RPMI7951 (cell line): Measurements from ENCODE around the gene CARD19. TPM values are rescaled to one million over a fixed set of nuclear protein-coding genes. Genes with fewer than 3 reads are reported as not detected.
A peak's percentile ranks its signal among the peaks of the same experiment; 100 is the strongest.
"Not testable (repeated sequence)": the region's sequence is repeated elsewhere in the genome, so short reads cannot be mapped to it uniquely, and the experiment has no call there.

Experiments
- DNase-seq: peaks from one replicate; pipeline ENCODE4 v3.0.0-alpha.2; 2012; ENCODE audit warnings: low read depth
- total RNA-seq: library from RNA; depleted of rRNA; stranded (reverse); fragments of >200 nt; shearing (Covaris generic); gene quantifications from 2 replicates; pipeline ENCODE4 v1.2.3, GENCODE V29; 2014

CARD19 gene
- total RNA-seq, 1 experiment from 2014 or later, result 179 TPM

- no peak for DNase-seq
Measured at GRCh38 chr9:93088656-93089015, 7.4 kb upstream of the CARD19 start.

GRCh38 chr9:93089024-93089423 lies 7.0 kb upstream of the CARD19 start:
- no peak for DNase-seq

- no peak for DNase-seq
Measured at GRCh38 chr9:93089481-93089991, 6.5 kb upstream of the CARD19 start.

DNA sequence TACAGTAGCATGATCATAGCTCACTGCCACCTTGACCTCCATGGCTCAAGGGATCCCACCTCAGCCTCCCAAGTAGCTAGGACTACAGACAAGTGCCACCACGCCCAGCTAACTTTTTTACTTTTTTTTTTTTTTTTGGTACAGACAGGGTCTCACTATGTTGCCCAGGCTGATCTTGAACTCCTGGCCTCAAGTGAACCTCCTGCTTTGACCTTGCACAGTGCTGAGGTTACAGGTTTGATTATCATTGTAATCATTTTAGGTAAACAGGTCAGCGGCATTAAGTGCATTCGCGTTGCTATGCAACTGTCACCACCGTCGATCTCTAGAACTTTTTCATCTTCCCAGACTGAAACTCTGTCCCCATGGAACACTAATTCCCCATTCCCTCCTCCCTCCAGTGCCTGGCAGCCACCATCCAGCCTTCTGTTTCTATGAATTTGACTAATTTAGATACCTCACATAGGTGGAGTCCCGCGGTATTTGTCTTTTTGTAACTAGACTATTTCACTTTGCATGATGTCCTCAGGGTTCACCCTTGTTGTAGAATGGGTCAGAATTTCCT lies 5.8 kb upstream of the CARD19 start:
- DNase-seq, result no peak

- no peak for DNase-seq
Measured at GRCh38 chr9:93091056-93091452, 5.0 kb upstream of the CARD19 start.

DNA sequence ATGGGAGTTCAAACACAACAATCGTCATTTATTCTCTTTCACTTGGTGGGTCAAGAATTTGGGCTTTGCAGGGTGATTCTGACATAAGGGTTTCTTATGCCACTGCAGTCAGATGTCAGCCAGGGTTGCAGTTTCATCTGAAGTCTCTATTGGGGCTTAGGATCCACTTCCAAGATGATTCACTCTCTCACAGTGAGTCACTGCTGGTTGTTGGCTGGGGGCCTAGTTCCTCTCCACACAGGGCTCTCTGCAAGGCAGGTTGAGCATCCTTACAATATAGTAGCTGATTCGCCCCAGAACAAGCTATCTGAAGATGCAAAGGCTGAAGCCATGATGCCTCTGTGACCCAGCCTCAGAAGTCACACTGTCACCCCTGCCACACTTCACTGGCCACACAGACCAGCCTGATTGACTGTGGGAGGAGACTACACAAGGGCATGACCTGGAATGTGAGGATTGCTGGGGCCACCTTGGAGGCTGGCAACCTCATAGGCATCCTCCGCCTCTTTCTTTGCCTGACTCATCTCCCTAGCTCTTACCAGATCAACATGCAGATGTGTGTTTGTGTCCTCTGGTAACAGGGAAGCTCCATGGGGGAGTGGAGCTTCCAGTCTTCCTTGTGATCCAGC lies 4.5 kb upstream of the CARD19 start:
- peak; percentile 72 for DNase-seq

- DNase-seq, result no peak
Measured at GRCh38 chr9:93092251-93092991, 3.6 kb upstream of the CARD19 start.

DNA sequence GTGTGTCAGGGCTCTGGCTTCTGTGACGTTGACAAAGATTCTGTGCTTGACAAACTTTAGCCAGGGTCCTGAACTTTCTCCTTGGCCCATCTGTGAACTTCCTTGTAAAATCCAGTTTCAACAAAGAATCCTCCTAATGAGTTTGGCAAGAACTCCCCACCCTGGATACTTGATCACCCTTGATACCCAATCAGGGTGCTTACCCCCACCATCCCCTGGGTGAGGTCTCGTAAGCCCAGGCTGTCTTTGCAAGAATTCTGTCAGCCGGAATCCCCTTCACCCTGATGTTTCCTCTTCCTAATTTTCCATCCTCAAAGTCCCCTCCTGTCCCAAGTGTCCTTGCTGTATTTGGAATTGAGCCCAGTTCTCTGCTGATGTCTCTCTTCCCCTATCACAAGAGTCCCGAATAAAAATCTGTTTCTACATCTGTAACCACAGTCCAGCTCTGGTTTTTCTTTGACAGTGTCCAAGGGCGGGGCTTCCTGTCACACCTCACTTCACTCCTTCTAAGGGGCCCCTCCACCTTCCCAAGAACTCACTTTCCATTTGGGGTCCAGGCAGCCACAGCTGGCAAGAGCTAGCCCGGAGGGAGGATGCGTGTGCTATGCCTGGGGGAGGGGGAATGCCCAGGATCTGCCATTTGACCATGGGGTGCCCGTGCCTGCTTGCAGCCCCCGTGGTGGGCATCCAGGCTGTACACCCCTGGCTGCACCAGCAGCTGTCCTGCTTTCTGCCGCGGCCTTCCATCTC lies 2.7 kb upstream of the CARD19 start:
- DNase-seq, result no peak

DNA sequence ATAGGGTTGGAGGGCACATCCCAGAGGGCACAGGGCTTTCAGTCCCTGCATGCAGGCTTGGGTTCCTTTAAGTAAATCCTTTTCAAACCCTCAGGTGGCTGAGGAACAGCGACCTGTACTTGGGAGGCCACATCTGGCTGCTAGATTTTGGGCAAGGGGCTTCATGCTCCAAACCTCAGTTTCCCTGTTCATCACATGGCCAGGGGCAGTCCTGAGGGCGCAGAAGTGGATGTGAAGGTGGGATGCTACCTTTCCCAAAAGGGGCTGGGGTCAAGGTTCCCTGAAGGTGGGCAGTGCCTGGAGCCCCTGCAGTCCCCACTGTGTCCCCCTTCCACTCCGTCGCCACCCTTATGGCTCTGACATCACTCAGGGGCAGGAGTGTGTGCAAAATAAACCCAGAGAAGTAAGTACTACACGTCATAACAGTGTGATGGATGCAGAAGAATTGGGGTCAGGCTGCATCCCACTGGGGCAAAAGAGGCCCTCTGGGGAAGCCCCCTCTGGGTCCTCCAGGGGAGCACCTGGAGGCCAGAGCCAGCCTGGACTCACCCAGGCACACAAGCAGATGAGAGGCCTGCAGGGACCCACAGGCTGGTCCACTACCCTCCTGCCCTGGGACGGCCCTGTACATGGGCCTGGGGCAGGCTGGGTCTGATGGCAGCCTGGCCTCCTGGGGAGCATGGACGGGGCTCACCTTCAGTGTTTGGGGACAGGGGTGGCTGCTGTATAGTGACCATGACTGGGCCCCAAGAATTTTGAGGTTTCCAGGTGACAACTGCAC lies 1.9 kb upstream of the CARD19 start:
- DNase-seq, result no peak

- DNase-seq, result no peak
Measured at GRCh38 chr9:93094658-93095204, 1.3 kb upstream of the CARD19 start.

DNA sequence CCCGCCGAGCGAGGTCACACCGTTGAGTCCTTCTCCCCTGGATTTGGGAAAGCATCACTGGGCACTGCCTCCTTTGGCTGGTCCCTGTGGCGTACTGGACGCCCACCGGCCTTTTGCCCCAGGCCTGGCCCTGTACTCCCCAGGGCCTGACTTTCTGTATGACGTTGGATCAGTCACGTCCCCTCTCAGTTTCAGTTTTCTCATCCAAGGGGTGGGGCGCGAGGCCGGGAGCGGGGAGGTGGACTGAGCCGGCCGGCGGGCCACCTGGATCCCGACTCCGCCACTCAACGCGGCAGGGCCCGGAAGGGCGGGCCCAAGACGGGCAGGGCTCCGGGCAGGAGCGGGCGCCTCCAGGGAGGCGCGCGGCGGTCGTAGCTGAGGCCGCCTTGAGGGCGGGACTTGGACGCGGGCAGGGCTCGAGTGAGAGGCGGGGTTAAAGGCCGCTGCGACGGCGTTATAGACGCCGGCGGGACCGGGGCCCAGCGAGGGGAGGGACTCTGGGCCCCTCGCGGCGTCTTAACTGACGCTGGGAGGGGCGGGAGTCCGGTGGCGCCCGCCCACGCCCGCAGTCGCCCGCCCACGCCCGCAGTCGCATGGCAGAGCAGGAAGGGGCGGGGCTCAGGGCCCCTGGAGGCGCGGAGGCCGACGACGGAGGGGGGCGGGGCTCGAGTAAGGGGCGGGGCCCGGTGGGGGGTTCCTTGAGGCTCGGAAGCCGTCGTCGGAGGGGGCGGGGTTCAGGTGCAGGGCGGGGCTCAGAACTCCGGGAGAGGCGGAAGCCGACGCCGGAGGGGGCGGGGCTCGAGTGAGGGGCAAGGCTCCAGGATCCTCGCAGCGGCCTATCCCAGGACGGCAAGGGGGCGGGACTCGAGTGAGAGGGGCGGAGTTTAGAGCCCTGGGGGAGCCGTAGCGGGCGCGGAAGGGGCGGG lies 549 bp upstream of the CARD19 start:
- DNase-seq, result peak; percentile 94

GRCh38 chr9:93096811-93097382 lies 880 bp downstream of the CARD19 start:
- DNase-seq, result no peak

DNA sequence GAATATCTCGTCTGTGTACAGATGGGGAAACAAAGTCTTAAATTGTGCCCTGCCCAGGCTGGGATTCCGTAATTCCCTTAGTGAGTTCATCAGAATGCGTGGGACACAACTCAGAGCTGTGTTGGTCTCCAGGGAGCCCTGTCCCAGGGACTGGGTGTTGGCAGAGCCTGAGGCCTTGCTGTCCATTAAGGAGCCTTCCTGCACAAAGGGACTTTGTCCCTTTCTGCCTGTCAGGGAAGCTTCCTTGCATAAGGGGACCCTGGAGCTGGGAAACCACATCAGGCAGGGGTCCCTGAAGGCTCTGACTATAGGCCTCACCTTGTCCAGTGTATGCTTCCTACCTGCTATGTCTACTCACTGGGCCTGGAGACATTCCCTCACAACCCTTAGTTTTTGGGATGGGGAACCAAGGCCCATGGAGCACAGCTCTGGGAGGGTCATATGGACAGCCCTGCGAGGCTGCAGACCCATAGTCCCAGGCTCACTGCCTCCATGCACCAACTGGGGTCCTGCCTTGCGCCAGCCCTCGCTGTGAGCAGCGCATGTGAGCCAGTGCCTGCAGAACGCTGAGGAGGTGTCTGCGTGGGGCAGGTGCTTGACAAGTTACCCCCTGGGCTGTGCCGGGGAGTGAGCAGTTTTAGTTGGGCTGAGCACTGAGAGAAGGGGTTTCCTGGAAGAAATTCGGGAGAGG lies 1.6 kb downstream of the CARD19 start:
- DNase-seq, result peak; percentile 35

DNA sequence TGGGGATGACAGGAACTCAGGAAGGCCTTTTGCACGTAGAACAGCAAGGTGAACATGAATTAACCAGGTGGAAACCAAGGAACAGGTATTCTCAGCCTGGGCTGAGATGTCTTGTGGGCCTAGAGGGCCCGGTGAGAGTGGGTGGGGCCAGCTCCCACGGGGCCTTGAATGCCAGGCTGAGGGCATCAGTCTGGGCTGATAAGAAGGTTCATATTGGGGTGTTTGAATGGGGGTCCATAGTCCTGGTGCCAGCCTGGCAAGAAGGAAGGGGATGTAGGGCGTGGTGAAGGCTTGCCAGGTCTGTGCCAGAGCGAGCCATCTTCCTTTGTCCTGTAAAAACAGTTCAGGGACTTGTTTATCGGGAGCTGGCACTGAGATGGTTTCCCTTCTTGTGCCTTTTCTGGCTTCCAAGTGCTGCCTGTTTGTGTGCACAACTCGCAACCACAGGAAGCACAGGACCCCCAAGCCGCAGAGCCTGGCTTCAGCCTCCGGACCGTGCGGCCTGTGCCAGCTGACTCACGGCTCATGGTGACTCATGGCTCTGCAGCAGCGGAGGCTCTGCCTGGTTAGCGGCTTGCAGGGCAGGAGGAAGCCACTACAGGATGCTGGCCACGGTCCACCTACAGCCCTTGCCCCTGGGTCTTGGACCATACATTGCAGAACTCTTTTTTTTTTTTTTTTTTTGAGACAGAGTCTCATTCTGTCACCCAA lies 2.4 kb downstream of the CARD19 start:
- DNase-seq, result peak; percentile 99

DNA sequence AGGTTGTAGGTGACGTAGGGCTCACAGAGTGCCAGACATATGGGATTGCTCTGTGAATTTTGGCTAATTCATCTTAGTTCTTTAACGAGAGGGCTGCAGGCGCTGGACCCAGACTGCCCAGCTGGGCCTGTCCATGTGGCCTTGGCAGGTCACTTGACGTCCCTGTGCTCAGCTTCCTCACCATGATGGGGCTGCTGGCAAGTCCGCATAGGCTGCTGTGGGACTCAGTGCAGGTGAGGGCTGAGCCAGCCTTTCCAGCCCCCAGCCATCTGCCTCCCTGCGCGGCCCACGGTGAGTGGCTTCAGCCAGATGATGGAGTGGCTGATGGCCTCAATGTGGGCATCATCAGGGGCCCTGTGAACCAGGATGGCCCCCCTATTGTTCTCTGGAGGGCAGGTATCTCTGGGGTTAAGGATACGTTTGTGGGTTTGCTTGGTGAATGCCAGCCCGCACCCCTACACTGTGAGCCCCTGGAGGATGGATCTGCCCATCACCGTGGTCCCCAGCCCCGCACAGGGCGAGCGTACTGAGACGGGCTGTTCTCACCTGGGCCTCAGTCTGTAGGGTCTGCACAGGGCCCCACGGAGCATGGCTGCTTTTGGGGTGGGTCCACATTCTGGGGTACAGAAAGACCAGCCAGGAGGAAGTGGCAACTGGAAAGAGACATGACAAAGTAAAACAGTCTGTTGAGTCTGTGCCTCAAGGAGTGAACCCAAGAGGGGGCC lies 3.7 kb downstream of the CARD19 start:
- DNase-seq, result no peak

DNA sequence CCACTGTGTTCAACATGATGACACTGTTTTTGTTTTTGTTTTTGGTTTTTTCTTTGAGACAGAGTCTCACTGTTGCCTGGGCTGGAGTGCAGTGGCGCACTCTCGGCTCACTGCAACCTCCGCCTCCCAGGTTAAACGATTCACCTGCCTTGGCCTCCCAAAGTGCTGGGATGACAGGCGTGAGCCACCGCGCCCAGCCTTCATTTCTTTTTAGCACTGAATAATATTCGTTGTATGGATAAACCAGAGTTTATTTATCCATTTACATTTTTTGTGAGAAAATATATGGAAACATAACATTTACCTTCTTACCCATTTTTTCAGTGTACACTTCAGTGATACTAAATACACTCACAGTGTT lies 4.2 kb downstream of the CARD19 start:
- no peak for DNase-seq

- DNase-seq, result not testable (repeated sequence)
Measured at GRCh38 chr9:93101086-93101485, 5.1 kb downstream of the CARD19 start.

DNA sequence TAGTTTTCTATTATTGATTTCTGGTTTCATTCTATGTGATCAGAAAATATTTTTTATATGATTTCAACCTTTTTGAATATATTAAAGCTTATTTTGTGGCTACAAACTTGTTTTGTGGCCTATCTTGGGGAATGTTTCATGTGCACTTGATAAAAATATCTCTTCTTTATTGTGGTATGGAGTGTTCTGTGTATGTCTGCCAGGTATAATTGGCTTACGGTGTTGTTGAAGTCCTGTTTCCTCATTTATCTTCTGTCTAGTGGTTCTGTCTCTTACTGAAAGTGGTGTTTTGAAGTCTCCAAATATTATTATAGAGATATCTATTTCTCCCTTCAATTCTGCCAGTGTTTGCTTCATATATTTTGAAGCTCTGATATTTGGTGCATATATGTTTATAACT lies 9.6 kb downstream of the CARD19 start:
- DNase-seq, result no peak
